ENCODE data around the gene ATXN2. TPM values are rescaled to one million over a fixed set of nuclear protein-coding genes. Genes with fewer than 3 reads are reported as not detected.
"Not testable (repeated sequence)": the region's sequence is repeated elsewhere in the genome, so short reads cannot be mapped to it uniquely, and the experiment has no call there.

ATXN2 gene
- total RNA-seq, 1 donor from 2014 or later = 57.3 TPM

GRCh38 chr12:111462210-111462769 is 136.8 kb downstream of the ATXN2 start:
- DNase-seq (no peak), ATAC-seq (no peak)
- intact Hi-C loops (cut with micrococcal nuclease) = no loop called here

- intact Hi-C loops (cut with micrococcal nuclease); DNase-seq: not testable (repeated sequence)
Measured at GRCh38 chr12:111460111-111460510, 139.0 kb downstream of the ATXN2 start.

GRCh38 chr12:111458546-111459172 is 140.5 kb downstream of the ATXN2 start:
- ATAC-seq = peak; percentile 17
- no peak for DNase-seq
- intact Hi-C loops (cut with micrococcal nuclease) = no loop called here

More at GRCh38 chr12:111460111-111460510, 139.0 kb downstream of the ATXN2 start:
- ATAC-seq = not testable (repeated sequence)

GRCh38 chr12:111457577-111457976 is 141.5 kb downstream of the ATXN2 start:
- ATAC-seq (peak; percentile 18), DNase-seq (no peak)
- intact Hi-C loops (cut with micrococcal nuclease) = no loop called here

- ATAC-seq = no peak
- DNase-seq = no peak
- intact Hi-C loops (cut with micrococcal nuclease) = no loop called here
Measured at GRCh38 chr12:111457071-111457470, 142.0 kb downstream of the ATXN2 start.

- DNase-seq (no peak), ATAC-seq (peak; percentile 10)
- intact Hi-C loops (cut with micrococcal nuclease) = no loop called here
Measured at GRCh38 chr12:111455448-111456320, 143.4 kb downstream of the ATXN2 start.

GRCh38 chr12:111454716-111455447 is 144.2 kb downstream of the ATXN2 start:
- ATAC-seq = no peak
- intact Hi-C loops (cut with micrococcal nuclease) = no loop called here

GRCh38 chr12:111454311-111454710 is 144.8 kb downstream of the ATXN2 start:
- intact Hi-C loops (cut with micrococcal nuclease) = no loop called here
- DNase-seq (no peak), ATAC-seq (no peak)

More at GRCh38 chr12:111454716-111455447, 144.2 kb downstream of the ATXN2 start:
- DNase-seq = no peak

- intact Hi-C loops (cut with micrococcal nuclease) = no loop called here
Measured at GRCh38 chr12:111453071-111453989, 145.8 kb downstream of the ATXN2 start.

GRCh38 chr12:111451649-111452129 is 147.4 kb downstream of the ATXN2 start:
- DNase-seq (no peak), ATAC-seq (peak; percentile 2)

More at GRCh38 chr12:111453071-111453989, 145.8 kb downstream of the ATXN2 start:
- ATAC-seq (no peak), DNase-seq (no peak)

GRCh38 chr12:111451232-111451631 is 147.9 kb downstream of the ATXN2 start:
- intact Hi-C loops (cut with micrococcal nuclease) = loop anchor here (2.0 kb wide), 1 partner anchor 48 kb away; no protein-coding TSS in a partner anchor
- DNase-seq = no peak
- ATAC-seq = no peak

More at GRCh38 chr12:111451649-111452129, 147.4 kb downstream of the ATXN2 start:
- intact Hi-C loops (cut with micrococcal nuclease) = loop anchor here (2.0 kb wide), 1 partner anchor 49 kb away; no protein-coding TSS in a partner anchor

GRCh38 chr12:111450676-111451075 is 148.4 kb downstream of the ATXN2 start:
- DNase-seq (no peak), ATAC-seq (peak; percentile 31)
- intact Hi-C loops (cut with micrococcal nuclease) = loop anchor here (2.0 kb wide), 1 partner anchor 48 kb away; no protein-coding TSS in a partner anchor

GRCh38 chr12:111448846-111449790 is 150.0 kb downstream of the ATXN2 start:
- DNase-seq = no peak
- intact Hi-C loops (cut with micrococcal nuclease) = no loop called here
- ATAC-seq = peak; percentile 34

- intact Hi-C loops (cut with micrococcal nuclease) = no loop called here
- DNase-seq = no peak
- ATAC-seq = no peak
Measured at GRCh38 chr12:111448266-111448830, 150.8 kb downstream of the ATXN2 start.

- intact Hi-C loops (cut with micrococcal nuclease) = no loop called here
- no peak for ATAC-seq
- DNase-seq = no peak
Measured at GRCh38 chr12:111447571-111448265, 151.4 kb downstream of the ATXN2 start.
